B cell (primary cell): Measurements from ENCODE around the gene CPPED1. TPM values are rescaled to one million over a fixed set of nuclear protein-coding genes. Genes with fewer than 3 reads are reported as not detected.

Source experiments
- ATAC-seq: fragments of 200-7000 bp; cut with Tn5 transposase; one replicate; pipeline ENCODE4 v1.10.0; 2021; ENCODE audit warnings: low read depth, mild to moderate bottlenecking, moderate number of reproducible peaks, moderate library complexity
- CTCF ChIA-PET: fragments of 350-600 bp; sonication (Branson Sonifier 250); formaldehyde crosslinking; loops from one replicate; lab custom pipeline; 2021; ENCODE audit warnings: antibody characterized with exemption, inconsistent platforms; lab: Charles Lee
- POLR2A ChIA-PET: fragments of 350-600 bp; sonication (Branson Sonifier 250); formaldehyde crosslinking; loops from one replicate; lab custom pipeline; 2021; ENCODE audit warnings: antibody characterized with exemption; lab: Charles Lee
- DNase-seq: peaks from one replicate; pipeline ENCODE4 v3.0.0; 2013
- H2AFZ ChIP-seq: 2 replicates; pipeline ENCODE4 v1.6.1; 2012; ENCODE audit warnings: mild to moderate bottlenecking, low read depth, low read length; ENCODE audit not compliant: insufficient read depth, poor library complexity, severe bottlenecking
- H3K27ac ChIP-seq, 2 donors: 1 replicate in 1 of 2; 2 replicates in 1 of 2; pipeline ENCODE4 v1.5.1; 2012 to 2013; ENCODE audit warnings: low read length in 2 of 2, mild to moderate bottlenecking in 2 of 2, moderate library complexity in 1 of 2
- H3K27me3 ChIP-seq, 4 experiments: fragments of 200-600 bp in 1 of 4; sonication (generic) in 1 of 4; replicated peaks in 1 of 4; 1 replicate in 2 of 4; 2 replicates in 2 of 4; pipeline versions ENCODE4 v1.6.1 to v1.7.0; 2013 to 2016; ENCODE audit warnings: low read length in 3 of 4, mild to moderate bottlenecking in 2 of 4, mixed read lengths in 1 of 4, moderate library complexity in 1 of 4; ENCODE audit not compliant: insufficient read depth in 4 of 4, control insufficient read depth in 3 of 4; ENCODE audit errors: control extremely low read depth in 1 of 4
- H3K36me3 ChIP-seq, 2 experiments: replicated peaks in 1 of 2; 1 replicate in 1 of 2; 2 replicates in 1 of 2; pipeline versions ENCODE4 v1.6.1 to v1.7.1; 2013; ENCODE audit warnings: low read length in 1 of 2; ENCODE audit not compliant: insufficient read depth in 2 of 2, control insufficient read depth in 1 of 2; ENCODE audit errors: control extremely low read depth in 1 of 2, extremely low read depth in 1 of 2
- H3K4me1 ChIP-seq, 2 donors: fragments of 200-600 bp in 1 of 2; sonication (generic) in 1 of 2; 1 replicate in 1 of 2; 2 replicates in 1 of 2; pipeline versions ENCODE4 v1.5.1 to v1.6.1; 2013 to 2017; ENCODE audit warnings: low read length in 2 of 2; ENCODE audit not compliant: control insufficient read depth in 2 of 2, insufficient read depth in 2 of 2
- H3K4me2 ChIP-seq: replicated peaks from 2 replicates; pipeline ENCODE3; 2012; ENCODE audit warnings: mild to moderate bottlenecking, low read depth, low read length; ENCODE audit not compliant: poor library complexity, severe bottlenecking
- H3K4me3 ChIP-seq, 5 experiments: fragments of 200-600 bp in 1 of 5; sonication (generic) in 1 of 5; 1 replicate in 3 of 5; 2 replicates in 2 of 5; pipeline versions ENCODE4 v1.5.1 to v1.7.0; 2011 to 2016; ENCODE audit warnings: low read length in 4 of 5, mild to moderate bottlenecking in 4 of 5, low read depth in 2 of 5, control low read depth in 1 of 5, moderate library complexity in 1 of 5; ENCODE audit not compliant: insufficient read depth in 1 of 5; ENCODE audit errors: control extremely low read depth in 1 of 5, extremely low read depth in 1 of 5
- H3K79me2 ChIP-seq: fragments of 200-600 bp; sonication (generic); one replicate; pipeline ENCODE4 v1.6.0; 2016; ENCODE audit warnings: low read length; ENCODE audit not compliant: control insufficient read depth, insufficient read depth
- H3K9ac ChIP-seq: fragments of 200-600 bp; sonication (generic); 2 replicates; pipeline ENCODE4 v1.6.1; 2017; ENCODE audit warnings: mild to moderate bottlenecking, low read length, moderate library complexity
- H3K9me3 ChIP-seq, 3 donors: one replicate each; pipeline versions ENCODE4 v1.6.1 to v1.7.1; 2013; ENCODE audit warnings: low read length in 2 of 3; ENCODE audit not compliant: control insufficient read depth in 2 of 3, insufficient read depth in 1 of 3; ENCODE audit errors: control extremely low read depth in 1 of 3
- H4K20me1 ChIP-seq: 2 replicates; pipeline ENCODE4 v1.6.0; 2012; ENCODE audit warnings: mild to moderate bottlenecking, low read length; ENCODE audit not compliant: insufficient read depth, control insufficient read depth, poor library complexity, severe bottlenecking
- H3K27ac Mint-ChIP-seq: one replicate; pipeline ENCODE4 v1.8.0; 2021; ENCODE audit warnings: mixed read lengths
- H3K27me3 Mint-ChIP-seq: one replicate; pipeline ENCODE4 v1.8.0; 2021; ENCODE audit warnings: mixed read lengths
- H3K4me1 Mint-ChIP-seq: one replicate; pipeline ENCODE4 v1.8.0; 2021; ENCODE audit warnings: mixed read lengths
- H3K4me3 Mint-ChIP-seq: one replicate; pipeline ENCODE4 v1.8.0; 2021; ENCODE audit warnings: mixed read lengths
- H3K9me3 Mint-ChIP-seq: one replicate; pipeline ENCODE4 v1.8.0; 2022; ENCODE audit warnings: mixed read lengths; ENCODE audit not compliant: insufficient read depth
- CTCF ChIP-seq: fragments of 200-600 bp; IDR thresholded peaks from one replicate; pipeline ENCODE4 v1.8.0; 2022; ENCODE audit warnings: antibody characterized with exemption, mild to moderate bottlenecking
- EZH2 ChIP-seq: IDR thresholded peaks from 2 replicates; pipeline ENCODE4 v1.6.1; 2012; ENCODE audit warnings: borderline replicate concordance, low read depth, mild to moderate bottlenecking, moderate library complexity, low read length; ENCODE audit not compliant: insufficient read depth, poor library complexity, severe bottlenecking
- WGBS: methylation state at CpG from one replicate; pipeline ENCODE4 v1.1.5; 2013; ENCODE audit warnings: missing lambda C conversion rate; ENCODE audit not compliant: insufficient coverage; 5-methylcytosine and 5-hydroxymethylcytosine counted together
- intact Hi-C: fragments of 100-400 bp; cut with micrococcal nuclease; formaldehyde crosslinking; loops from one replicate; pipeline ENCODE4 v1.10.0; 2022
- polyA plus RNA-seq: library from polyadenylated mRNA; depleted of rRNA; stranded (reverse); fragments of >200 nt; gene quantifications from 2 replicates; pipeline ENCODE4 v1.2.3, GENCODE V29; 2012
- total RNA-seq, 2 donors: library from RNA; stranded (reverse); fragments of 120-200 nt in 1 of 2; gene quantifications; 1 replicate in 1 of 2; 2 replicates in 1 of 2; pipeline versions ENCODE4 v1.2.3 to v1.2.4, GENCODE V29; 2013 to 2022

The CPPED1 gene
- total and polyA plus RNA-seq, 2 donors (not counting 1 experiment from before 2014, with no cell fraction given): 5.9 to 11.3 TPM

DNA sequence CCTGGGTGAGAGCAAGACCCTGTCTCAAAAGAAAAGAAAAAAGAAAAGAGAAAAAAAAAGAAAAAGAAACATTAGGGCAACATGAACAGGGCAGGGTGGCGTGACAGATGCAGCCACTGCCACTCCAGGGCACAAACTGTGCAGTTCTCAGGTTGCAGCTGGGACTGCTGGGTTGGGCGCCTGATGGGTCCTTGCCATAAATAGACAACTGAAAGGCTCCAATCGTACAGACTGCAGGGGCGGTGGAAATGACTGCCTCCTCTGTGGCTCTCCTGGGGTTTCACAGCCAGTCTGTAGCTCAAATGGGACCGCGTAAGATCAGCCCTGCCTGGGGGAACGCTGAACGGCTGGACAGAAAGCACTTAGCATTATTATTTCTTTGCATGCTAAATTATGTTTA is 130.7 kb downstream of the CPPED1 start:
- peaks cover 0 to 5% of the 10 kb centered on the region in 2 donors for H3K4me1 ChIP-seq
- ATAC-seq (no peak), DNase-seq (no peak)
- no peaks in the 10 kb centered on the region for H3K36me3 ChIP-seq
- ChIA-PET POLR2A (no interaction called here), CTCF (no interaction called here)
- no peak overlapping the region for H3K4me2 ChIP-seq
- no peak overlapping the region for H2AFZ ChIP-seq
- Mint-ChIP-seq H3K4me3 (no peak overlapping the region), H3K4me1 (peaks cover 11% of the 10 kb centered on the region), H3K27ac (no peak overlapping the region), H3K9me3 (peaks cover 6% of the 10 kb centered on the region), H3K27me3 (no peaks in the 10 kb centered on the region)
- H3K79me2 ChIP-seq: no peaks in the 10 kb centered on the region
- TF ChIP-seq EZH2 (no peak), CTCF (no peak)
- H3K4me3 ChIP-seq: no peak overlapping the region
- intact Hi-C loops: no loop called here
- H3K27me3 ChIP-seq: no peaks in the 10 kb centered on the region
- H3K9me3 ChIP-seq: peaks cover 2 to 11% (median 4%) of the 10 kb centered on the region in 3 donors
- H3K27ac ChIP-seq: no peak overlapping the region
- no peak overlapping the region for H3K9ac ChIP-seq
- 89% methylated on average over 5 of the region's 8 CpGs for WGBS
- H4K20me1 ChIP-seq: no peaks in the 10 kb centered on the region

- CTCF ChIA-PET: no interaction called here
- intact Hi-C loops: no loop called here
- POLR2A ChIA-PET: no interaction called here
- Mint-ChIP-seq H3K9me3 (peaks cover 13% of the 10 kb centered on the region), H3K27me3 (no peaks in the 10 kb centered on the region), H3K4me3 (no peak overlapping the region), H3K4me1 (no peaks in the 10 kb centered on the region), H3K27ac (no peak overlapping the region)
- ATAC-seq: no peak
- no peak overlapping the region for H3K4me2 ChIP-seq
- DNase-seq: no peak
- no peak overlapping the region for H3K9ac ChIP-seq
- H3K4me1 ChIP-seq: no peaks in the 10 kb centered on the region
- H3K27ac ChIP-seq: no peak overlapping the region
- H4K20me1 ChIP-seq: no peaks in the 10 kb centered on the region
- no peak overlapping the region for H3K4me3 ChIP-seq
- H3K79me2 ChIP-seq: no peaks in the 10 kb centered on the region
- H2AFZ ChIP-seq: no peak overlapping the region
- H3K9me3 ChIP-seq: peaks cover 7 to 22% (median 11%) of the 10 kb centered on the region in 3 donors
- no peaks in the 10 kb centered on the region for H3K27me3 ChIP-seq
- TF ChIP-seq EZH2: no peak
- TF ChIP-seq CTCF: no peak
- no peaks in the 10 kb centered on the region for H3K36me3 ChIP-seq
- 100% methylated on average over 2 of the region's 6 CpGs for WGBS
Measured at GRCh38 chr16:12669908-12670307, 133.8 kb downstream of the CPPED1 start.
